Calu3 (cell line): ENCODE measurements around the gene CHKA. TPM values are rescaled to one million over a fixed set of nuclear protein-coding genes. Genes with fewer than 3 reads are reported as not detected.

Experiments used
- BruUV-seq: library from RNA; stranded (reverse); fragments of 400-500 nt; replicated peaks from 2 replicates; lab custom pipeline; 2021; lab: Mats Ljungman, UMichigan
- CTCF ChIA-PET: fragments of 300-600 bp; sonication (Branson Sonifier 250); formaldehyde crosslinking; loops from one replicate; lab custom pipeline; 2022; ENCODE audit warnings: antibody characterized with exemption; lab: Charles Lee
- DNase-seq: peaks from one replicate; pipeline ENCODE4 v3.0.0; 2022
- H3K27ac Mint-ChIP-seq: one replicate; pipeline ENCODE4 v1.8.0; 2022; ENCODE audit warnings: mixed read lengths; ENCODE audit not compliant: unreplicated experiment
- H3K27me3 Mint-ChIP-seq: one replicate; pipeline ENCODE4 v1.8.0; 2022; ENCODE audit warnings: mixed read lengths; ENCODE audit not compliant: unreplicated experiment
- H3K36me3 Mint-ChIP-seq: one replicate; pipeline ENCODE4 v1.8.0; 2022; ENCODE audit warnings: mild to moderate bottlenecking, moderate library complexity, mixed read lengths; ENCODE audit not compliant: insufficient read depth, unreplicated experiment
- H3K4me1 Mint-ChIP-seq: one replicate; pipeline ENCODE4 v1.8.0; 2022; ENCODE audit warnings: mild to moderate bottlenecking, low read depth, mixed read lengths; ENCODE audit not compliant: unreplicated experiment
- H3K4me3 Mint-ChIP-seq: one replicate; pipeline ENCODE4 v1.8.0; 2022; ENCODE audit warnings: mild to moderate bottlenecking, low read depth, moderate library complexity, mixed read lengths; ENCODE audit not compliant: unreplicated experiment
- H3K9me3 Mint-ChIP-seq: one replicate; pipeline ENCODE4 v1.8.0; 2022; ENCODE audit warnings: low read depth, mixed read lengths; ENCODE audit not compliant: unreplicated experiment
- intact Hi-C: fragments of 100-400 bp; cut with micrococcal nuclease; formaldehyde crosslinking; loops from one replicate; pipeline ENCODE4 v1.10.0; 2022; ENCODE audit not compliant: unreplicated experiment
- total RNA-seq: library from RNA; stranded (reverse); gene quantifications from 2 replicates; pipeline ENCODE4 v1.2.3, GENCODE V29; 2022
- TF ChIP-seq, protein P1 (sequence below): fragments of 200-600 bp; IDR thresholded peaks from one replicate; pipeline ENCODE4 v1.8.0; 2022; ENCODE audit warnings: antibody characterized with exemption; ENCODE audit not compliant: unreplicated experiment

The CHKA gene
- total RNA-seq, 1 experiment from 2014 or later, result 104 TPM

DNA sequence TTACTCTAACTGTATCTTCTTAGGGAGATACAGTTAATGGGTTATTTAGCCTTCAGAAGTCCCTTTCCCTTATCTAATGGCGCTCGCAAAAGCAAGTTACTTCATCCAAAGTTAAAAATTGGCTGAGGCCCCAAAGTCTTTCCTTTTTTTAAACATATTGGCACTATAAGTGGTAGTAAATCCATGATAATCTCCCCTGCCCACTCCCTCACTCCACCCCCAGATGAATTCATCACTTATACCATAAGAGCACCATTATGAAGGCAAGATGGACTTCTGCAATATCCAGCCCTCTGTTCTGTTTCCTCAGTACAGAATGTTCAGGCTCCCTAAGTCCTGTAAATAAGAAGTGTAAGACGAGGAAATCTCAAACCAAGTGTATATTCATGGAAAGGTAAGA lies 37.7 kb downstream of the CHKA start:
- no peaks in the 10 kb centered on the region for H3K9me3 Mint-ChIP-seq
- H3K36me3 Mint-ChIP-seq, result peaks cover 37% of the 10 kb centered on the region
- no peak for DNase-seq
- peaks cover 5% of the 10 kb centered on the region for H3K4me1 Mint-ChIP-seq
- TF ChIP-seq, protein P1, sequence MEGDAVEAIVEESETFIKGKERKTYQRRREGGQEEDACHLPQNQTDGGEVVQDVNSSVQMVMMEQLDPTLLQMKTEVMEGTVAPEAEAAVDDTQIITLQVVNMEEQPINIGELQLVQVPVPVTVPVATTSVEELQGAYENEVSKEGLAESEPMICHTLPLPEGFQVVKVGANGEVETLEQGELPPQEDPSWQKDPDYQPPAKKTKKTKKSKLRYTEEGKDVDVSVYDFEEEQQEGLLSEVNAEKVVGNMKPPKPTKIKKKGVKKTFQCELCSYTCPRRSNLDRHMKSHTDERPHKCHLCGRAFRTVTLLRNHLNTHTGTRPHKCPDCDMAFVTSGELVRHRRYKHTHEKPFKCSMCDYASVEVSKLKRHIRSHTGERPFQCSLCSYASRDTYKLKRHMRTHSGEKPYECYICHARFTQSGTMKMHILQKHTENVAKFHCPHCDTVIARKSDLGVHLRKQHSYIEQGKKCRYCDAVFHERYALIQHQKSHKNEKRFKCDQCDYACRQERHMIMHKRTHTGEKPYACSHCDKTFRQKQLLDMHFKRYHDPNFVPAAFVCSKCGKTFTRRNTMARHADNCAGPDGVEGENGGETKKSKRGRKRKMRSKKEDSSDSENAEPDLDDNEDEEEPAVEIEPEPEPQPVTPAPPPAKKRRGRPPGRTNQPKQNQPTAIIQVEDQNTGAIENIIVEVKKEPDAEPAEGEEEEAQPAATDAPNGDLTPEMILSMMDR, result no peak
- H3K4me3 Mint-ChIP-seq, result no peak overlapping the region
- CTCF ChIA-PET, result interaction anchor here (0.7 kb wide), 1 partner anchor 12 kb away, joined by 12 read pairs; no protein-coding TSS in a partner anchor
- intact Hi-C loops, result no loop called here
- no peak overlapping the region for H3K27ac Mint-ChIP-seq
- BruUV-seq, result no TSS peak
- no peaks in the 10 kb centered on the region for H3K27me3 Mint-ChIP-seq

DNA sequence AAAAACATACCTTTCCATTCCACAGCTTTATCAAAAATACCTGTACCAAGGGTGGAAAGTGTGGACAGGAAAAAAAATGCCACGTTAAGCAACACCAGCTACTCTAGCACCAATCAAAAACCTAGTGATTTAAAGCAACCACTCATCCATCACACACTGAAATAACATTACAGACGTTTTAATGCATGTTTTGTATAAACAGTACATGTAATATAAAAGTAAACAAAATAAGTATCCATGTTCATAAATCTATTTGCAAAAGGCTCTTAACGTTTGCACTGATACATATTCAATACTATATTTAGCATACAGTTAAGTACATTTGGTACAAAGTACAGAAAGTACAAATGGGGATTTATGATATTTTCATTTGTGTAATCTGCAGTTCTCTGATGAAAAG lies 38.7 kb downstream of the CHKA start:
- H3K9me3 Mint-ChIP-seq, result no peaks in the 10 kb centered on the region
- peaks cover 39% of the 10 kb centered on the region for H3K36me3 Mint-ChIP-seq
- CTCF ChIA-PET, result interaction anchor here (1.4 kb wide), 1 partner anchor 17 kb away, joined by 3 read pairs; no protein-coding TSS in a partner anchor
- TF ChIP-seq, protein P1, result no peak
- H3K27me3 Mint-ChIP-seq, result no peaks in the 10 kb centered on the region
- intact Hi-C loops, result no loop called here
- peaks cover 12% of the 10 kb centered on the region for H3K4me1 Mint-ChIP-seq
- H3K4me3 Mint-ChIP-seq, result no peak overlapping the region
- H3K27ac Mint-ChIP-seq, result no peak overlapping the region
- no peak for DNase-seq
- BruUV-seq, result no TSS peak

DNA sequence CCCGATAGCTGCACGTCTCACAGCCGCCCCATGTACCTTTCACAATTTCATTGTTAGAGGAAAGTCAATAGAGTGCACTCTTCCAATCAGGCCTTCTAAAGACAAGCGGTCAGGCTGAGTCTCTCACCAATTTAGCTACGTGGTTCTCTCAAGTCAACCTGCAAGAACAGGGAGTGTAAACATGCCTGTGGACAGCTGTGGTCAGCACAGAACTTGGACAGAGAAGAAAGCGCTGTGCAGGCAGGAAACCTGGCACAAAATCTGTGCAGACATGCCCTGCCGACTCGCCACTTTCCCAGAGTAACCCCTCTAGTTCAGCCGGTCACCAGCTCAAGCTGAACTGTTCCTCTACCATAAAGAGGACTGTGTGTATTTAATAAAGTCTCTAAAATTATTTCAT lies 39.5 kb downstream of the CHKA start:
- no peak for DNase-seq
- Mint-ChIP-seq H3K27ac (no peak overlapping the region), H3K27me3 (no peaks in the 10 kb centered on the region), H3K4me3 (no peak overlapping the region), H3K36me3 (peaks cover 43% of the 10 kb centered on the region), H3K4me1 (peaks cover 20% of the 10 kb centered on the region), H3K9me3 (no peaks in the 10 kb centered on the region)
- TF ChIP-seq, protein P1, result no peak
- BruUV-seq, result no TSS peak
- intact Hi-C loops, result no loop called here
- CTCF ChIA-PET, result interaction anchor here (1.4 kb wide), 1 partner anchor 18 kb away, joined by 3 read pairs; no protein-coding TSS in a partner anchor

DNA sequence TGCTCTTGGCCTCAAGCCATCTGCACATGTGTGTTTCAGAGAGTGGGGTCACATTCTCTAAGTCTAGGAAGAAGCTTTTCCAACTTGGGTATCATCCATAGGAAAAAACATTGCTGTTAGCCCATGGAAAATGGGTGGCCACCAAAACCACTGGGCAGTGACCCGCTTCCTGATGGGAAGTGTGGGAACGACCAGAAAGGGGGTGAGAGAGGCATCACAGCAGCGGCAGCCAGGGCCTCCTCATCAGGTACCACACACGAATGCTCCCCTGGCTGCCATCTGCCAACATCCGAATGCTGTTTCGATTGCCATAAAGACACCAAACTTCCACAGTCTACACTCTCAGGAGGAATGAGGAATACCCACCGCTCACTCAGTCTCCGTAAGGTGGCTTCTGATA lies 40.3 kb downstream of the CHKA start:
- TF ChIP-seq, protein P1, result no peak
- no peak overlapping the region for H3K4me3 Mint-ChIP-seq
- H3K27ac Mint-ChIP-seq, result peak overlapping the region; percentile 52
- intact Hi-C loops, result no loop called here
- CTCF ChIA-PET, result interaction anchor here (1.4 kb wide), 1 partner anchor 19 kb away, joined by 3 read pairs; no protein-coding TSS in a partner anchor
- H3K27me3 Mint-ChIP-seq, result no peaks in the 10 kb centered on the region
- H3K4me1 Mint-ChIP-seq, result peaks cover 24% of the 10 kb centered on the region
- DNase-seq, result no peak
- peaks cover 50% of the 10 kb centered on the region for H3K36me3 Mint-ChIP-seq
- H3K9me3 Mint-ChIP-seq, result no peaks in the 10 kb centered on the region
- no TSS peak for BruUV-seq
